Thyroid gland (tissue), 4 donors: ENCODE data around the gene SAP30L.
A peak's percentile ranks its signal among the peaks of the same experiment; 100 is the strongest.

ENCODE experiments used
- CTCF ChIP-seq, 6 experiments: fragments of 200-600 bp in 3 of 6; fragments of 450-650 bp in 3 of 6; sonication (generic) in 3 of 6; IDR thresholded peaks; one replicate each; pipeline ENCODE4 v1.5.1; 2016 to 2019; ENCODE audit warnings: antibody characterized with exemption in 6 of 6, mild to moderate bottlenecking in 2 of 6, inconsistent platforms in 1 of 6, moderate library complexity in 1 of 6
- POLR2A ChIP-seq, 2 donors: fragments of 450-650 bp; IDR thresholded peaks; one replicate each; pipeline ENCODE4 v1.6.1; 2017; ENCODE audit warnings: antibody characterized with exemption in 2 of 2, mild to moderate bottlenecking in 2 of 2, moderate library complexity in 1 of 2

DNA sequence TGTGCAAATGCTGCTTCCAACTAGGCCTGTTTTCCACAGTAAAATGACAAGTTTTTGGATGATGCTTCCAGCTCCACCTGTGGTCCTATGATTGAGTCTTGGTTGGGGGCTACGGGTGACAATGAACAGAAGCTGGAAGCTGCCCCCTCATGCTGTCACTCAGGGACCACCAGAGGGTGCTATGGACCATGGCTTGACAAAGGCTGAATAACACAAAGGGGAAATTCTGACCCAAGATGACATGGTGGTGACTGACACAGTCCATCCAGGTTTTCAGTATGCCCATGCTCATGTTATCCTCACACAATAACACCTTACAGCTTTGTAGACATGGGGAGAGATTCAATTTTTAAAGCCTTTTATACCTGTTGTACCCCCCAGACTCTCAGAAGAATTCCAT, 23.9 kb upstream of the SAP30L start:
- peak in 1 of 6 experiments; percentile 18 for TF ChIP-seq CTCF (IDR thresholded peaks at IDR 0.05)
- TF ChIP-seq POLR2A (IDR thresholded peaks at IDR 0.05), result no peak
